Stimulated activated naive CD8-positive, alpha-beta T cell treated with anti-CD3 and anti-CD28 coated beads, Interleukin-15, Interleukin-2, amounts not matched to agents 100 ng/mL and 50 ng/mL, for 24 hours (primary cell): ENCODE results near the gene MTCH2.

Experiments
- H3K27ac Mint-ChIP-seq: one replicate; pipeline ENCODE4 v1.8.0; 2021; ENCODE audit warnings: mild to moderate bottlenecking, mixed read lengths
- H3K27me3 Mint-ChIP-seq: one replicate; pipeline ENCODE4 v1.8.0; 2021; ENCODE audit warnings: mixed read lengths
- H3K36me3 Mint-ChIP-seq: one replicate; pipeline ENCODE4 v1.8.0; 2021; ENCODE audit warnings: low read depth, mixed read lengths
- H3K4me1 Mint-ChIP-seq: one replicate; pipeline ENCODE4 v1.8.0; 2021; ENCODE audit warnings: low read depth, mixed read lengths
- H3K4me3 Mint-ChIP-seq: one replicate; pipeline ENCODE4 v1.8.0; 2021; ENCODE audit warnings: mild to moderate bottlenecking, mixed read lengths
- H3K9me3 Mint-ChIP-seq: one replicate; pipeline ENCODE4 v1.8.0; 2021; ENCODE audit warnings: mixed read lengths

MTCH2 gene

DNA sequence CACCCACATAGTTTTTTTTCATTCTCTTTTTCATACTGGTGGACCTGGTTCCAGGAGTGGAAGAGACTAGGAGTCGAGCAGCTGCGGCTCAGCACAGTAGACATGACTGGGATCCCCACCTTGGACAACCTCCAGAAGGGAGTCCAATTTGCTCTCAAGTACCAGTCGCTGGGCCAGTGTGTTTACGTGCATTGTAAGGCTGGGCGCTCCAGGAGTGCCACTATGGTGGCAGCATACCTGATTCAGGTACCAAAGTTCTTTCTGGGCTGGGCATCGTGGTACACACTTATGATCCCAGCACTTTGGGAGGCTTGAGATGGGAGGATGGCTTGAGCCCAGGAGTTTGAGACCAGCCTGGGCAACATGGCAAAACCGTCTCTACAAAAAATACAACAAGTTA lies 72.7 kb downstream of the MTCH2 start:
- peaks cover 23% of the 10 kb centered on the region for H3K4me1 Mint-ChIP-seq
- no peak overlapping the region for H3K27ac Mint-ChIP-seq
- no peaks in the 10 kb centered on the region for H3K9me3 Mint-ChIP-seq
- H3K27me3 Mint-ChIP-seq = no peaks in the 10 kb centered on the region
- peaks cover 46% of the 10 kb centered on the region for H3K36me3 Mint-ChIP-seq
- H3K4me3 Mint-ChIP-seq = no peak overlapping the region
